Measurements from ENCODE around the gene TTBK1. TPM values are rescaled to one million over a fixed set of nuclear protein-coding genes. Genes with fewer than 3 reads are reported as not detected.

The TTBK1 gene
- total and polyA plus RNA-seq, 5 donors from 2014 or later, result 0.22 TPM; not detected in 4

DNA sequence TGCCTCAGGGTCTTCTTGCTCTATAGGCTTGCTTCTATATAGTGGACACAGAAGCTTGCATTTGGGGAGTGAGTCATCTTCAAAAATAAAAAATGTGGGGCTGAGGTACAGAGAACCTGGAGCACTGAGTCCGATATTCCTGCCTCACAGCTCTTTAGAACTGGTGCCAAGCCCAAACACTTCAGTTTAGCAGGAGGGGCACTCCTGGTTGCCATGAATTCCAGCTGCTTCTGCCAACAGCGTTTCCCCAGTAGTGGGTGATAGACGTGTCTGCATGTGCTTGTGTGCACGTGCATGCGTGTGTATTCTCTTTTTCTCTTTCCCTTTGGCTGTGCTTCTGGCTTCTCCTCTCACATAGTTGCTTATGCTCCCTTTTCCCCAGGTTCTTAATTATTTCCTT, 25.9 kb upstream of the TTBK1 start:
- no peaks in the 10 kb centered on the region for H3K9me3 ChIP-seq (ENCODE audit: control insufficient read depth in 2 of 2, low read length in 2 of 2)
- no peaks in the 10 kb centered on the region for H3K27me3 ChIP-seq (ENCODE audit: control insufficient read depth, insufficient read depth, low read length)
- peaks cover 19% of the 10 kb centered on the region for H3K4me1 ChIP-seq (ENCODE audit: control insufficient read depth, insufficient read depth, low read length, poor library complexity, severe bottlenecking)
- H3K27me3 Mint-ChIP-seq, result no peaks in the 10 kb centered on the region
- H3K4me1 Mint-ChIP-seq, result peaks cover 0 to 35% (median 23%) of the 10 kb centered on the region in 4 donors
- no peak overlapping the region for H3K4me3 Mint-ChIP-seq
- ATAC-seq (ENCODE audit: low read depth in 2 of 2) (no peak), DNase-seq (no peak)
- peaks cover 31% of the 10 kb centered on the region for H3K36me3 Mint-ChIP-seq
- H3K27ac ChIP-seq (ENCODE audit: insufficient read depth, low read length, poor library complexity, severe bottlenecking), result no peak overlapping the region
- H3K4me3 ChIP-seq (ENCODE audit: low read depth, low read length), result no peak overlapping the region
- H3K9me3 Mint-ChIP-seq, result no peaks in the 10 kb centered on the region
- peaks cover 22% of the 10 kb centered on the region for H3K36me3 ChIP-seq (ENCODE audit: control insufficient read depth, insufficient read depth, low read length)
- peak overlapping the region in 2 of 3 donors; percentile 9 to 75 for H3K27ac Mint-ChIP-seq

DNA sequence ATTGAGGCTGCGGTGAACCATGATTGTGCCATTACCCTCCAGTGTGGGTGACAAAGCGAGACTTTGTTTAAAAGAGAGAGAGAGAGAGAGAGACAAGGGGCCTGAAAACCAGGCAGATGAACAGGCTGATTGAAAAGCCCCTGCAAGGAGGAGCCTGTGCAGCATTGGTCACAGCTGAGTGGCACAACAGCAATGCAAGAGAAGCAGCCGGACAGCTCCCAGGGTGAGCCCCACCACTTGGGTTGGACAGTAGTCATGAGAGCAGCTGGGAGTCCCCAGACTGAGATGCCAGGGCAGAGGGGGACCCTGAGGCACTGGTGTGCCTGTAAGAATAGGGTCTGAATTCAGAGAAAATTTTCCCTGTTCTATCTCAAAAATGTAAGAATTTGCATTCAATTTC, 24.2 kb upstream of the TTBK1 start:
- H3K27ac ChIP-seq (ENCODE audit: insufficient read depth, low read length, poor library complexity, severe bottlenecking), result no peak overlapping the region
- DNase-seq, result no peak
- Mint-ChIP-seq H3K36me3 (peaks cover 31% of the 10 kb centered on the region), H3K4me3 (peak overlapping the region in 3 of 4 donors; percentile 44 to 70 (median 69)), H3K27ac (peak overlapping the region; percentile 51 to 100 (median 72)), H3K27me3 (no peaks in the 10 kb centered on the region), H3K4me1 (peaks cover 6 to 53% (median 35%) of the 10 kb centered on the region in 4 donors), H3K9me3 (no peaks in the 10 kb centered on the region)
- H3K36me3 ChIP-seq (ENCODE audit: control insufficient read depth, insufficient read depth, low read length), result peaks cover 12% of the 10 kb centered on the region
- peaks cover 37% of the 10 kb centered on the region for H3K4me1 ChIP-seq (ENCODE audit: control insufficient read depth, insufficient read depth, low read length, poor library complexity, severe bottlenecking)
- no peaks in the 10 kb centered on the region for H3K9me3 ChIP-seq (ENCODE audit: control insufficient read depth in 2 of 2, low read length in 2 of 2)
- H3K4me3 ChIP-seq (ENCODE audit: low read depth, low read length), result no peak overlapping the region
- ATAC-seq (ENCODE audit: low read depth in 2 of 2), result no peak
- no peaks in the 10 kb centered on the region for H3K27me3 ChIP-seq (ENCODE audit: control insufficient read depth, insufficient read depth, low read length)

DNA sequence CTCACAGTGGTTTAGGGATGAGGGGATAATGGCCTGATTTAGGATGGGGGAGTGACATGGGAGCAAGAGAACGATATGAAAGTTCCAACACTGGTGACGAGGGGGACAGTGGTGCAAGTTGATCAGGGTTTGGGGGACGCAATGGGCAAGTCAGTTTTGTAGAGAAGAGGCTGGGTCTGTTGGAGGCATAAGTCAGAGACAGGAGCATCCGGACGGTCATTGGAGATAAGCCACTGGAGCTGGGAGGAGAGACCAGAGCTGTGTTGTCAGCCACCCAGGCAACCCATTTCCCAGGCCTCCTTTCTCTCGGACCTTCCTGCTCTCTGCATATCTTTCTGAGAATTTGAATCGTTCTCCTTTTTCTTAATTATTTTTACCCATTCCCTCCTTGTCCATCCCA, 23.5 kb upstream of the TTBK1 start:
- ATAC-seq (ENCODE audit: low read depth in 2 of 2) (no peak), DNase-seq (no peak)
- peaks cover 4% of the 10 kb centered on the region for H3K27me3 Mint-ChIP-seq
- peaks cover 44% of the 10 kb centered on the region for H3K4me1 ChIP-seq (ENCODE audit: control insufficient read depth, insufficient read depth, low read length, poor library complexity, severe bottlenecking)
- no peaks in the 10 kb centered on the region for H3K9me3 Mint-ChIP-seq
- no peak overlapping the region for H3K27ac ChIP-seq (ENCODE audit: insufficient read depth, low read length, poor library complexity, severe bottlenecking)
- H3K27ac Mint-ChIP-seq, result peak overlapping the region in 2 of 3 donors; percentile 73 to 100
- peaks cover 35% of the 10 kb centered on the region for H3K36me3 Mint-ChIP-seq
- no peaks in the 10 kb centered on the region for H3K9me3 ChIP-seq (ENCODE audit: control insufficient read depth in 2 of 2, low read length in 2 of 2)
- H3K4me3 Mint-ChIP-seq, result peak overlapping the region in 2 of 4 donors; percentile 69 to 70
- H3K27me3 ChIP-seq (ENCODE audit: control insufficient read depth, insufficient read depth, low read length), result no peaks in the 10 kb centered on the region
- H3K36me3 ChIP-seq (ENCODE audit: control insufficient read depth, insufficient read depth, low read length), result peaks cover 12% of the 10 kb centered on the region
- no peak overlapping the region for H3K4me3 ChIP-seq (ENCODE audit: low read depth, low read length)
- peaks cover 11 to 60% (median 41%) of the 10 kb centered on the region in 4 donors for H3K4me1 Mint-ChIP-seq

DNA sequence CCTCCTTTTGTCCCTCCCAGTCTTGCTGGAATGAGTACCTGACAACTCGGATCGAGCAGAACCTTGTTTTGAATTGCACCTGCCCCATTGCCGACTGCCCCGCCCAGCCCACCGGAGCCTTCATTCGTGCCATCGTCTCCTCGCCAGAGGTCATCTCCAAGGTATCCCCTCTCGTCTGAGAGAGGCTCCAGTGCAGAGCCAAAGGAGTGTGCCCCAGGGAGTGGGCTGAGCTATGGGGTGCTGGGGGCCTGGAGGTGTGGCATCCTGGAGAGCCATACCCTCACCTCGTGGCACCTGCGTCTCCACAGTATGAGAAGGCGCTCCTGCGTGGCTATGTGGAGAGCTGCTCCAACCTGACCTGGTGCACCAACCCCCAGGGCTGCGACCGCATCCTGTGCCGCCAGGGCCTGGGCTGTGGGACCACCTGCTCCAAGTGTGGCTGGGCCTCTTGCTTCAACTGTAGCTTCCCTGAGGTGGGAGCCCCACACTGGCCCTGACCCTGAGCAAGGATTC, 22.8 kb upstream of the TTBK1 start:
- ATAC-seq (ENCODE audit: low read depth in 2 of 2) (no peak), DNase-seq (no peak)
- no peak overlapping the region for H3K4me3 ChIP-seq (ENCODE audit: low read depth, low read length)
- peak overlapping the region in 2 of 3 donors; percentile 100 for H3K27ac Mint-ChIP-seq
- H3K4me1 Mint-ChIP-seq, result peaks cover 11 to 62% (median 45%) of the 10 kb centered on the region in 4 donors
- peaks cover 32% of the 10 kb centered on the region for H3K36me3 Mint-ChIP-seq
- no peaks in the 10 kb centered on the region for H3K27me3 ChIP-seq (ENCODE audit: control insufficient read depth, insufficient read depth, low read length)
- no peaks in the 10 kb centered on the region for H3K9me3 ChIP-seq (ENCODE audit: control insufficient read depth in 2 of 2, low read length in 2 of 2)
- H3K9me3 Mint-ChIP-seq, result no peaks in the 10 kb centered on the region
- peaks cover 50% of the 10 kb centered on the region for H3K4me1 ChIP-seq (ENCODE audit: control insufficient read depth, insufficient read depth, low read length, poor library complexity, severe bottlenecking)
- H3K27ac ChIP-seq (ENCODE audit: insufficient read depth, low read length, poor library complexity, severe bottlenecking), result peak overlapping the region; percentile 99
- H3K4me3 Mint-ChIP-seq, result peak overlapping the region in 2 of 4 donors; percentile 50 to 91
- H3K36me3 ChIP-seq (ENCODE audit: control insufficient read depth, insufficient read depth, low read length), result peaks cover 8% of the 10 kb centered on the region
- H3K27me3 Mint-ChIP-seq, result peaks cover 4% of the 10 kb centered on the region

DNA sequence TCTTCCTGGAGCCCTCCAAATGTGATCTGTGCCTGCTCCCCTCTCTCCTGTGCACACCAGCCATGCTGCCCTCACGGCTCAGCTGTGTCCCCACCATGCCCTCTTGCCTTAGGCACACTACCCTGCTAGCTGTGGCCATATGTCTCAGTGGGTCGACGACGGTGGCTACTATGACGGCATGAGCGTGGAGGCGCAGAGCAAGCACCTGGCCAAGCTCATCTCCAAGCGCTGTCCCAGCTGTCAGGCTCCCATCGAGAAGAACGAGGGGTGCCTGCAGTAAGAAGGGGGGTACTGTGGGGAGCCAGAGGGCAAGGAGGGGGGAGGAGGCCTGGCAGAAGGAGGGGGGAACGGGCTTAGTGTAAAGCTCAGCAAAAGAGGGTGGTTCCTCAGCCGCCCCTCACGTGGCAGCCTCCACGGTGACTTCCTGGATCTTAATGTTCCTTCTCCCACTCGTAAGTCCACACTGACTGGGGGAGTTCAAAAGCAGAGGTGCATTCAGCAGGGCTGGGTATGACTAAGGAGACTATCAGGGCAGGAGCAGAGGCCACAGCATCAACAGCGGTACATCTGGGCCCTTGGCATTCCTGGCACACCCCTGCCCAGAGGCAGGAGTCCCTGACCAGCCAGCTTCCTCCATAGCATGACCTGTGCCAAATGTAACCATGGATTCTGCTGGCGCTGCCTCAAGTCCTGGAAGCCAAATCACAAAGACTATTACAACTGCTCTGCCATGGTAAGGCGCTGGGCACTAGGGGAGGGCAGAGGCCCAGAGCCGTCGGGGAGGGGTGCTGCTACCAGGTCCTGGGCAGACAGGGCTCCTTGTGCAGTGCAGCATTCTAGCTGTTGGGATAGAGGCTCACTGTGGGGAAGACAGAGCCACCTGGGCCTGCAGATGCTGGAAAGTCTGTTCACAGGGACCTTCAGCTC, 22.0 kb upstream of the TTBK1 start:
- no peaks in the 10 kb centered on the region for H3K27me3 ChIP-seq (ENCODE audit: control insufficient read depth, insufficient read depth, low read length)
- H3K4me1 ChIP-seq (ENCODE audit: control insufficient read depth, insufficient read depth, low read length, poor library complexity, severe bottlenecking), result peaks cover 58% of the 10 kb centered on the region
- H3K27ac ChIP-seq (ENCODE audit: insufficient read depth, low read length, poor library complexity, severe bottlenecking), result peak overlapping the region; percentile 99
- Mint-ChIP-seq H3K9me3 (no peaks in the 10 kb centered on the region), H3K27ac (peak overlapping the region; percentile 78 to 100 (median 100)), H3K27me3 (peaks cover 4% of the 10 kb centered on the region), H3K36me3 (peaks cover 31% of the 10 kb centered on the region), H3K4me1 (peaks cover 11 to 71% (median 51%) of the 10 kb centered on the region in 4 donors), H3K4me3 (peak overlapping the region; percentile 75 to 91 (median 84))
- H3K9me3 ChIP-seq (ENCODE audit: control insufficient read depth in 2 of 2, low read length in 2 of 2), result no peaks in the 10 kb centered on the region
- ATAC-seq (ENCODE audit: low read depth in 2 of 2), result no peak
- peak in 1 of 3 donors; percentile 24 for DNase-seq
- H3K4me3 ChIP-seq (ENCODE audit: low read depth, low read length), result peak overlapping the region; percentile 80
- H3K36me3 ChIP-seq (ENCODE audit: control insufficient read depth, insufficient read depth, low read length), result peaks cover 2% of the 10 kb centered on the region

DNA sequence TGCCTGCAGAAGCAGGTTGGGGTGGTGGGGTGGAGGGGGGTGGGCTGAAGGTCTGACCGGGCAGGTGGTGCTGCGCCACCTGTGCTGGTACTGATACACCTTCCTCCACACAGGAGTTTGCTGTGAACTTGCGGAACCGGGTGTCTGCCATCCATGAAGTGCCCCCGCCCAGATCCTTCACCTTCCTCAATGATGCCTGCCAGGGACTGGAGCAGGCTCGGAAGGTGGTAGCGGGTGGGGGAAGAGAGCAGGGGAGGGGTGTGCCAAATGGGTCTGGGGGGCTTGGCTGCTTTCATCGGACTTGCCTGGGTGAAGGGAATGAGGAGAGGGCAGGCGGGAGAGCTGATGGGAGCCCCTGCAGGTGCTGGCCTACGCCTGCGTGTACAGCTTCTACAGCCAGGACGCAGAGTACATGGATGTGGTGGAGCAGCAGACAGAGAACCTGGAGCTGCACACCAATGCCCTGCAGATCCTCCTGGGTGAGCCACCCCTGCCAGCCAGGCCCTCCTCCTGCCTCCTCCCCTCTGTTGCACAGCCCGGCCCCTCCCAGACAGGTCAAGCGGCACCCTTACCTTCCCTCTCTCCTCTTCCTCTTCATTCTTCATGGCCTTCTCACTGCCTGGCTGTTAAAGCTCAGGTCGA, 20.7 kb upstream of the TTBK1 start:
- H3K9me3 ChIP-seq (ENCODE audit: control insufficient read depth in 2 of 2, low read length in 2 of 2), result no peaks in the 10 kb centered on the region
- Mint-ChIP-seq H3K36me3 (peaks cover 26% of the 10 kb centered on the region), H3K27me3 (peaks cover 4% of the 10 kb centered on the region), H3K9me3 (no peaks in the 10 kb centered on the region), H3K4me3 (peak overlapping the region; percentile 75 to 91 (median 84)), H3K4me1 (peaks cover 11 to 81% (median 57%) of the 10 kb centered on the region in 4 donors), H3K27ac (peak overlapping the region; percentile 78 to 100 (median 100))
- H3K4me1 ChIP-seq (ENCODE audit: control insufficient read depth, insufficient read depth, low read length, poor library complexity, severe bottlenecking), result peaks cover 59% of the 10 kb centered on the region
- peak overlapping the region; percentile 71 for H3K4me3 ChIP-seq (ENCODE audit: low read depth, low read length)
- H3K27ac ChIP-seq (ENCODE audit: insufficient read depth, low read length, poor library complexity, severe bottlenecking), result peak overlapping the region; percentile 99
- DNase-seq (peak in 1 of 3 donors; percentile 28), ATAC-seq (ENCODE audit: low read depth in 2 of 2) (peak in 1 of 2 donors; percentile 13)
- no peaks in the 10 kb centered on the region for H3K27me3 ChIP-seq (ENCODE audit: control insufficient read depth, insufficient read depth, low read length)
- H3K36me3 ChIP-seq (ENCODE audit: control insufficient read depth, insufficient read depth, low read length), result no peaks in the 10 kb centered on the region

DNA sequence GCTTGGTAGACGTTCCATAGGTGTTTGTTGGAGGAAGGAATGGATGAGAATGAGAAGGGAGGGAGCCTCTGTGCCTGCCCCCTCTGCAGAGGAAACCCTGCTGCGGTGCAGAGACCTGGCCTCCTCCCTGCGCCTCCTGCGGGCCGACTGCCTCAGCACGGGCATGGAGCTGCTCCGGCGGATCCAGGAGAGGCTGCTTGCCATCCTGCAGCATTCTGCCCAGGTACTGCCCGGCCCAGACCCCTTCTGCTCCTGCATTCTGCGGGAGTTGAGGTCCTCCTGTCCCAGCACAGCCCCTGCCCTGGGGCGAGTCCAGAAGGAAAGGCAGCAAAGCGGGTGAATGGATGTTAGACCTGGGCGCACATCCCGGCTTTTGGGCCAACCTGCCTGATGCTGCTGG, 20.1 kb upstream of the TTBK1 start:
- Mint-ChIP-seq H3K9me3 (no peaks in the 10 kb centered on the region), H3K4me1 (peaks cover 17 to 88% (median 62%) of the 10 kb centered on the region in 4 donors), H3K27me3 (peaks cover 4% of the 10 kb centered on the region), H3K36me3 (peaks cover 26% of the 10 kb centered on the region), H3K4me3 (peak overlapping the region; percentile 75 to 91 (median 84)), H3K27ac (peak overlapping the region; percentile 78 to 100 (median 100))
- no peaks in the 10 kb centered on the region for H3K27me3 ChIP-seq (ENCODE audit: control insufficient read depth, insufficient read depth, low read length)
- H3K9me3 ChIP-seq (ENCODE audit: control insufficient read depth in 2 of 2, low read length in 2 of 2), result no peaks in the 10 kb centered on the region
- peak in 2 of 3 donors; percentile 54 to 60 for DNase-seq
- H3K36me3 ChIP-seq (ENCODE audit: control insufficient read depth, insufficient read depth, low read length), result no peaks in the 10 kb centered on the region
- peaks cover 64% of the 10 kb centered on the region for H3K4me1 ChIP-seq (ENCODE audit: control insufficient read depth, insufficient read depth, low read length, poor library complexity, severe bottlenecking)
- H3K27ac ChIP-seq (ENCODE audit: insufficient read depth, low read length, poor library complexity, severe bottlenecking), result peak overlapping the region; percentile 99
- ATAC-seq (ENCODE audit: low read depth in 2 of 2), result peak in 1 of 2 donors; percentile 27
- H3K4me3 ChIP-seq (ENCODE audit: low read depth, low read length), result peak overlapping the region; percentile 71
